NCI-H2227 treated with DMSO at 0.1 percent for 48 hours (cell line): Measurements from ENCODE around the gene FCHO1.

Source experiments
- DNase-seq: peaks from one replicate; lab custom pipeline; 2025; lab: John Stamatoyannopoulos, UW

Gene FCHO1

DNA sequence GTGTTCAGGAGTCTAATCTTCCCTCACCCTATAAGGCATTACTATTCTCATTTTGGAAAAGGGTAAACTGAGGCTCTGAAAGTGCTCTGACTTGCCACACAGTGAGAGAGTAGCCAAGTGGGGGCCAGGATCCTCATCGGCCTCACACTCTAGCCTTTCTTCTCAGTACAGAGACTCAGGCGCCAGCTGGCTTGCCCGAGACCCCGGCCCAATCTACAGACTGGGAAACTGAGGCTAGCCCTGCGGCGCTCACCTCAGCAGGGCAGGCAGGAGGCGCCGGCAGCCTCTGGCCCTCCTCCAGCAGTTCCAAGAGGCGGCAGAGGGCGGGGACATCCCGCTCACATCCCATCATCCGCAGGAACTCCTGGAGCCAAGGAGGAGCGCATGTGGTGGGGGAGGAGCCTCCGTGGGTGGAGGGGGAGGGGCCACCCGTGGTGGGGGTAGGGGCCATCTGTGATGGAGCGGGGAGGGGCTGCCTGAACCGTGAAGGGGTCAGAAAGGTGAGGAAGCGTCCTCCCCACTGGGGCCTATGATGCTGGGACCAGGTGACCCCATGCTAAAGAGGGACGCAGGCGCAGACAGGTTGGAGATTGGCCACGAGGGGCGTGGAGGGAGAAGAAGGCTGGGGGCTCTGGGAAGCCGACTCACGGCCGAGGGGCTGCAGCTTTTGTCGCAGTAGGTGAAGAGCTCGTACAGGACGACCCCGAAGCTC is 78.7 kb downstream of the FCHO1 start:
- peak; percentile 78 for DNase-seq

- DNase-seq, result peak; percentile 90
These were observed 79.5 kb downstream of the FCHO1 start for GRCh38 chr19:17830567-17831418.

GRCh38 chr19:17831419-17831888 is 80.2 kb downstream of the FCHO1 start:
- no peak for DNase-seq

GRCh38 chr19:17832443-17833208 is 81.3 kb downstream of the FCHO1 start:
- DNase-seq, result no peak

DNA sequence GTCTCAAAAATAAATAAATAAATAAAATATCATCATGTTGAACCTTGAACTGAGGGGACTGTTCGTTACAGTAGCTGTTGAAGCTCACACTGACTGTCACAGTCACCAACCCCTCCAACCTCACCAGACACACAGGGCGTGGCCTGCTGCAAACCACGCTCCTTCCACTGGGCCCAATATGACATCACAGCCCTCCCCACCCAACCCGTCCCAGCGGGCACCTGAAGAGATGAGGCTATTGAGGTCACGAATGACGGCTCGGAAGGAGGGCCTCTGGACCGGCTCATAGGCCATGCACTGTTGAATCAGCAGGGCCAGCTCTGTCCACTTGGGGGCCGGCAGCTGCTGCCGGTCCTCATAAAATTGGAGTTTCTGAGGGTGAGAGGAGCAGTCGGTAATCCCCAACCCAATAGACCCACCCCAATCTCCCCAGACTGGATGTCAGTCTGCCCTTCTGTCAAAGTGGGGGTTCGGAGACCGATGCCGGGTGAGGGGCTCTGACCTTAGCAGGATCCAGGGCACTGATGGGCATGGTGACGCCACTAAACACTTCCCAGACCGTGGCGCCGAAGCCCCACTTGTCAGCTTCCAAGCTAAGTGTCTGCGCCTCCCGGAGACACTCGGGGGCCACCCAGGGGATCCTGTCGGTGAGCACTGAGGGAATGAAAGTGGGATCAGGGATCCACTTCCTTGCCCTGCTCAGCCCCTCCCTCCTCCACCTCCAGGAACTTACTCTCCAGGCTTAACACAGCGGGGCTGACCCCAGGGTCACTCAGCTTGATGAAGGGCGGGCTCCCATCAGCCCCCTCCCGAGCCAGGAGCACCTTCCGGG is 83.3 kb downstream of the FCHO1 start:
- no peak for DNase-seq

- no peak for DNase-seq
These were observed 84.1 kb downstream of the FCHO1 start for GRCh38 chr19:17835182-17836006.

DNA sequence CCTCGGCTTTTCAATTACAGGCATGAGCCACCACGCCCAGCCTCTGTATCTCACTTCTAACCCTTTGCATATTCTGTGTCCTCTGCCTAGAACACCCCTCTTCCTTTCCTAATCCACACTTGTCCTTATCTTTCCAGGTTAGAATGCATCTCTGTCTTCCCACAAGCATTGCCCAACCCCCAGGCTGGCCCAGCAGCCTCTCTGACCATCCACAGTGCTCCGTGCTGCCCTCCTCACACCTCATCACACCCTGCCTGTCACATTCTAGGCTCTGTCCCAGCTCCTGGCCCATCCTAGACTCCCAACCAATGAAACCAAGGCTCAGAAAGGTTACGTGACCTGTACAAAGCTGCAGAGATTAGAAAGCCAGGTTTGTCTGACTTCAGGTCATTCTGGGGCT is 85.3 kb downstream of the FCHO1 start:
- DNase-seq, result no peak

DNA sequence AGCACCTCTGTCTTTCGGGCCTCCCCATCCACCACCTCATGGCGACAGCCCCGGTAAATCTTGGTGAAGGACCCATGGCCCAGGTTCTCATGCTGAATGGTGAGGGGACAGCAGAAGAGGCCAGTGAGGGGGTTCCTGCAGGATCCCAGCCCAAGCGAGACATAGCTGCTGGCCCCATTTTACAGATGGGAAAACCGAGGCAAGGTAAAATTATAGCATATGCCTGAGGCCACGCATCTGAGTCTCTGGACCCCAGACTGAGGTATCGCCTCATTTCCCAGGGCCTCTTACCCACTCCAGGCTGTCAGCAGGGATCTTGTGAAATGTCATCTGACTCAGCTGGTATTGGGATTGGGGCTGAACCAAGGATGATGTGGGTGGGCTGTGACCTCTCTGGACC is 86.7 kb downstream of the FCHO1 start:
- DNase-seq, result no peak
